Glutamatergic neuron (in vitro differentiated cells): ENCODE results near the gene RP9. TPM values are rescaled to one million over a fixed set of nuclear protein-coding genes. Genes with fewer than 3 reads are reported as not detected.

Experiments
- DNase-seq: peaks from one replicate; pipeline ENCODE4 v3.0.0; 2022
- H3K27ac Mint-ChIP-seq: one replicate; pipeline ENCODE4 v1.8.0; 2020; ENCODE audit warnings: mild to moderate bottlenecking, mixed read lengths, inconsistent platforms; ENCODE audit not compliant: unreplicated experiment
- H3K27me3 Mint-ChIP-seq: one replicate; pipeline ENCODE4 v1.8.0; 2020; ENCODE audit warnings: mild to moderate bottlenecking, moderate library complexity, mixed read lengths, inconsistent platforms; ENCODE audit not compliant: unreplicated experiment
- H3K36me3 Mint-ChIP-seq: one replicate; pipeline ENCODE4 v1.8.0; 2020; ENCODE audit warnings: mild to moderate bottlenecking, mixed read lengths, inconsistent platforms; ENCODE audit not compliant: unreplicated experiment
- H3K4me1 Mint-ChIP-seq: one replicate; pipeline ENCODE4 v1.8.0; 2020; ENCODE audit warnings: mild to moderate bottlenecking, low read depth, mixed read lengths, inconsistent platforms; ENCODE audit not compliant: unreplicated experiment
- H3K4me3 Mint-ChIP-seq: one replicate; pipeline ENCODE4 v1.8.0; 2020; ENCODE audit warnings: mild to moderate bottlenecking, mixed read lengths, inconsistent platforms; ENCODE audit not compliant: unreplicated experiment
- H3K9me3 Mint-ChIP-seq: one replicate; pipeline ENCODE4 v1.8.0; 2020; ENCODE audit warnings: mild to moderate bottlenecking, moderate library complexity, mixed read lengths, inconsistent platforms; ENCODE audit not compliant: unreplicated experiment
- total RNA-seq: library from RNA; stranded (reverse); fragmentation: NEBNext Ultra II Directional; extraction: Animal tissue kit (Norgen Biotek cat#: 25700); gene quantifications from one replicate; pipeline ENCODE4 v1.2.1, GENCODE V29; 2021; ENCODE audit not compliant: unreplicated experiment
- TF ChIP-seq, protein P1 (sequence below): fragments of 200-600 bp; sonication (generic); IDR thresholded peaks from one replicate; pipeline ENCODE4 v1.5.0; 2021; ENCODE audit not compliant: partially characterized antibody, unreplicated experiment

RP9 gene
- total RNA-seq, 1 donor from 2014 or later, result 26.4 TPM

DNA sequence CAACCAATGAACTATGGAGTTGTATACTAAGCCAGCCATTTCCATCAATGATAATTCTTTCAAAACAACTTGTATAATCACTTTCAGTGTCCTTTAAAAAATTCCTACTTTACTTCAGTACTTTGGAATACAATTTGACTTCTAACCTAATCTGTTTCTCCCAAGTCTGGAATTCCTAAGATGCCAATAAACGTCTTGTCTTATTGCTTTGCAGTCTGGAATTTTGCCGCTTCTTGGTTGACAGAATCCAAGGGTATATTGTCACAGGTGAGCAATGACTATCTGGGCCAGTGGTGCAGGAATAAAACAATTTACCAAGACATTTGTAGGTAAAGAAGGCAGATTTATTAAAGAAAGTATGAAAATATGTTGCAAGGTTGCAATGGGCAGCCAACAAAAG lies 21.8 kb downstream of the RP9 start:
- Mint-ChIP-seq H3K36me3 (no peaks in the 10 kb centered on the region), H3K9me3 (no peaks in the 10 kb centered on the region), H3K4me1 (no peaks in the 10 kb centered on the region), H3K27ac (no peak overlapping the region), H3K27me3 (no peaks in the 10 kb centered on the region), H3K4me3 (no peak overlapping the region)
- no peak for DNase-seq
- TF ChIP-seq, protein P1, sequence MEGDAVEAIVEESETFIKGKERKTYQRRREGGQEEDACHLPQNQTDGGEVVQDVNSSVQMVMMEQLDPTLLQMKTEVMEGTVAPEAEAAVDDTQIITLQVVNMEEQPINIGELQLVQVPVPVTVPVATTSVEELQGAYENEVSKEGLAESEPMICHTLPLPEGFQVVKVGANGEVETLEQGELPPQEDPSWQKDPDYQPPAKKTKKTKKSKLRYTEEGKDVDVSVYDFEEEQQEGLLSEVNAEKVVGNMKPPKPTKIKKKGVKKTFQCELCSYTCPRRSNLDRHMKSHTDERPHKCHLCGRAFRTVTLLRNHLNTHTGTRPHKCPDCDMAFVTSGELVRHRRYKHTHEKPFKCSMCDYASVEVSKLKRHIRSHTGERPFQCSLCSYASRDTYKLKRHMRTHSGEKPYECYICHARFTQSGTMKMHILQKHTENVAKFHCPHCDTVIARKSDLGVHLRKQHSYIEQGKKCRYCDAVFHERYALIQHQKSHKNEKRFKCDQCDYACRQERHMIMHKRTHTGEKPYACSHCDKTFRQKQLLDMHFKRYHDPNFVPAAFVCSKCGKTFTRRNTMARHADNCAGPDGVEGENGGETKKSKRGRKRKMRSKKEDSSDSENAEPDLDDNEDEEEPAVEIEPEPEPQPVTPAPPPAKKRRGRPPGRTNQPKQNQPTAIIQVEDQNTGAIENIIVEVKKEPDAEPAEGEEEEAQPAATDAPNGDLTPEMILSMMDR, result no peak

DNA sequence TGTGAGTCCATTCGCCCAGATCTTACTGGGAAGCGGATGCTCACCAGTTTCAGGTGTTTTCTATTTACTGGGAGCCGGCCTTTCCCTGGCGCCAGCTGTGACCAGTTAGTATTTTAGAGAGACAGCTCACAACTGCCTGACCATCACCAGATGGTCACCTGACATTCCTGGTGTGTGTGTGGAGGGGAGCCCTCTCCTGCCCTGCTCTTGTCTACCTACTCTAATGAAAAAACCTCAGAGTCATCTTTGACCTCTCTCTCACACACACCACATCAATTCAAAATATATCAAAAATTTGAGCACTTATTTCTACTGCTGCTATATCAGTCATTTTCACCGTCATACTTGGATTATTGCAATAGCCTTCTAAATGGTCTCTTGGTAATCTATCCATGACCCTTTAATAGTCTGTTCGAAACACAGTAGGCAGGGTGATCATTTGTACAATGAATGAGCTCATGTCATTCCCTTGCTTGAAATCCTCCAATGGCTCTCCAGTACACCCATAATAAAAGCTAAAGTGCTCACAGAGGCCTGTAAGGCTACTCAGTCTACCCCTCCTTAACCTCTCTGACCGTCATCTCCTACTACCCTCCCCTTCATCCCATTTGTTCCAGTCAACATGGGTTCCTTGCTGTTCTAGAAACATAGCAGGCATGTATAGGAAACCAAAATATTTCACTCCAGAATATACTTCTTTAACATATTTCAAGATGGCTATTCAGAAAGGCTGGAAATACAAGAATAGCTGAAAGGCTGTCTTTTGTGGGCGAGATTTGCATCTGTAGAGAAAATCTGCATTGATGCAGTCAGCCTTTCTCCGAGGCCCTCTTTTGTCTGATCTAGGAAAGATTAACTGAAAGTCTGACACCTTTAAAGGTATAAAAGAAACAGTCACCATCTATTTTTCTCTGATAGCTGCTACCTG lies 29.2 kb downstream of the RP9 start:
- H3K27me3 Mint-ChIP-seq, result no peaks in the 10 kb centered on the region
- H3K4me1 Mint-ChIP-seq, result peaks cover 2% of the 10 kb centered on the region
- H3K4me3 Mint-ChIP-seq, result no peak overlapping the region
- H3K9me3 Mint-ChIP-seq, result no peaks in the 10 kb centered on the region
- TF ChIP-seq, protein P1, result no peak
- no peaks in the 10 kb centered on the region for H3K36me3 Mint-ChIP-seq
- no peak for DNase-seq
- H3K27ac Mint-ChIP-seq, result no peak overlapping the region

DNA sequence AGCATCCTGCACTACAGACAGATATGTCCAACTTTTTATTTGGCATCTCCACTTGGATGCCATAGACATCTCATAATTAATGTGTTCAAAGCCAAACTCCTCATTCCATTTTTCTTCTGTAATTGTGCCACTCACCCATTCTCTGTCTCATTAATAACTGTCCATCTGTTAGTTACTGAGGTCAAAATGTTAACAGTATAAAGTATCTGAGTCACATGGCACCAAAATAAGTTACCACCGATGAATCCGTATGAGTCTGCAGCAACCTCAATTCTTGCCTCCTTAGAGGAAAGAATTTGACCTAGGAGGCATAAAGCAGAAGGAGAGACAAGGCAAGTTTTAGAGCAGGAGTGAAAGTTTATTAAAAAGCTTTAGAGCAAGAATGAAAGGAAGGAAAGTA lies 30.1 kb downstream of the RP9 start:
- TF ChIP-seq, protein P1, result no peak
- no peak overlapping the region for H3K27ac Mint-ChIP-seq
- H3K4me3 Mint-ChIP-seq, result no peak overlapping the region
- no peaks in the 10 kb centered on the region for H3K27me3 Mint-ChIP-seq
- no peaks in the 10 kb centered on the region for H3K36me3 Mint-ChIP-seq
- DNase-seq, result no peak
- peaks cover 2% of the 10 kb centered on the region for H3K4me1 Mint-ChIP-seq
- H3K9me3 Mint-ChIP-seq, result no peaks in the 10 kb centered on the region

DNA sequence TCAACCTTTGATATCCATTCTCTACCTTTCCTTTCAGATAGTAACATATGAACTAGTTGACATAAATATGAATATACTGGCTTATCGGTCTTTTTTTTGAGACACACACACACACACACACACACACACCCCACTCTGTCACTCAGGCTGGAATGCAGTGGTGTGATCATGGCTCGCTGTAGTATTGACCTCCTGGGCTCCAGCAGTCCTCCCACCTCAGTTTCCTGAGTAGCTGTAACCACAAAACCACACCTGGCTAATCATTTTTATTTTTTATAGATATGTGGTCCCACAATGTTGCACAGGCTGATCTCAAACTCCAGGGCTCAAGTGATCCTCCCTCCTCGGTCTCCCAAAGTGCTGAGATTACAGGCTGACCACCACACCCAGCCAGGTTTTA lies 32.5 kb downstream of the RP9 start:
- H3K9me3 Mint-ChIP-seq, result peaks cover 2% of the 10 kb centered on the region
- H3K36me3 Mint-ChIP-seq, result peaks cover 6% of the 10 kb centered on the region
- no peaks in the 10 kb centered on the region for H3K27me3 Mint-ChIP-seq
- H3K4me1 Mint-ChIP-seq, result peaks cover 2% of the 10 kb centered on the region
- no peak overlapping the region for H3K4me3 Mint-ChIP-seq
- no peak for DNase-seq
- TF ChIP-seq, protein P1, result no peak
- H3K27ac Mint-ChIP-seq, result no peak overlapping the region

DNA sequence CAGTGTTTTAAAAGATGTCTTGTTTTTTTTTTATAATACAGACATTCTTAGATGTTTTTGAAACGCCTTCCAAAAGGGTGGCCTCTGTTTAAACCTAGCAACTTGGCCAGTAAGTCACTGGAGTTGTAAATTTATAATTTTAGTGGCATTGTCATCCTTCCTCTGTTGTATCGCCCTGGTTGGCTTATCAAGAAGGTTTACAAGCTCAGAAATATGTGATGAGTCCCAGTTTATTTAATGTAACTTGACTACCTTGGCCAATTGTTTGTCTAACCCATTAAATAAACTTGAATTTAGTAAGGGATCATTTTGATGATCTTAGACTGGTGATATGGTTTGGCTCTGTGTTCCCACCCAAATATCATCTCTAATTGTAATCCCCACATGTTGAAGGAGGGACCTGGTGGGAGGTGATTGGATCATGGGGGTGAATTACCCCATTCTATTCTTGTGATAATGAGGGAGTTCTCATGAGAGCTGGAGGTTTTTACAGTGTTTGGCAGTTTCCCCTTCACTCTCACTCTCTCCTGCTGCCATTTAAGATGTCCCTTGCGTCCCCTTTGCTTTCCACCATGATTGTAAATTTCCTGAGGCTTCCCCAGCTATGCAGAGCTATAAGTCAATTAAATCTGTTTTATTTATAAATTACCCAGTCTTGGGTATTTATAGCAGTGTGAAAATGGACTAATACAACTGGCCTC lies 33.2 kb downstream of the RP9 start:
- H3K36me3 Mint-ChIP-seq, result peaks cover 6% of the 10 kb centered on the region
- no peak overlapping the region for H3K4me3 Mint-ChIP-seq
- no peaks in the 10 kb centered on the region for H3K27me3 Mint-ChIP-seq
- TF ChIP-seq, protein P1, result no peak
- peaks cover 2% of the 10 kb centered on the region for H3K4me1 Mint-ChIP-seq
- no peak overlapping the region for H3K27ac Mint-ChIP-seq
- H3K9me3 Mint-ChIP-seq, result peaks cover 4% of the 10 kb centered on the region
- DNase-seq, result no peak
